ENCODE data around the gene SFMBT1.

DNA sequence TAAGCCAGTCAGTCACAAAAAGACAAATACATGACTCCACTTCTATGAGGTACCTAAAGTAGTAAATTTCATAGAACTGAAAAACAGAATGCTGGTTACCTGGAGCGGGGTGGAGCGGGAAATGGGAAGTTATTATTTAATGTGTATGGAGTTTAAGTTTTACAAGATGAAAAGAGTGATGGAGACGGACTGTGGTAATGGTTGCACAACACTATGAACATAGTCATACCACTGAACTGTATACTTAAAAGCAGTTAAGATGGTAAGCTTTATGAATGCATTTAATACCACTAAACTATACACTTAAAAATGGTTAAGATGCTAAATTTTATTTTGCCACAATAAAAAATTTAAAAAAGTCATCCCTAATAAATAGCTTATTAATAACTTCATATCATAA is 23.2 kb downstream of the SFMBT1 start:
- TF ChIP-seq ADNP (tag; IDR thresholded peaks at IDR 0.05) = no peak
- TF ChIP-seq BRF2 (IDR thresholded peaks at IDR 0.05; ENCODE audit: borderline replicate concordance, insufficient read depth, insufficient read length) = no peak
- TF ChIP-seq POLR2A (conservative IDR thresholded peaks at IDR 0.05) = no peak
- TF ChIP-seq REST (IDR thresholded peaks at IDR 0.05; ENCODE audit: borderline replicate concordance) = no peak
- no peak for TF ChIP-seq REST (CRISPR knock-in tag; IDR thresholded peaks at IDR 0.05; ENCODE audit: low read depth)
- no peak for TF ChIP-seq HDAC6 (IDR thresholded peaks at IDR 0.05; ENCODE audit: low read depth, low read length)
- no peak for TF ChIP-seq ELF4 (CRISPR knock-in tag; IDR thresholded peaks at IDR 0.05)
- no peak for TF ChIP-seq FOXK2 (conservative IDR thresholded peaks at IDR 0.05 in 1 of 2, IDR thresholded peaks at IDR 0.05 in 1 of 2; ENCODE audit: low read depth in 2 of 2)

Measured in K562 (cell line).